HG02610 (cell line): ENCODE data around the gene PIAS2.
"Not testable (repeated sequence)": the region's sequence is repeated elsewhere in the genome, so short reads cannot be mapped to it uniquely, and the experiment has no call there.

Experiments
- ATAC-seq: cut with Tn5 transposase; IDR thresholded peaks from one replicate; pipeline ENCODE4 v1.9.1; 2021; ENCODE audit warnings: mild to moderate bottlenecking, moderate library complexity; ENCODE audit not compliant: unreplicated experiment

Gene PIAS2

DNA sequence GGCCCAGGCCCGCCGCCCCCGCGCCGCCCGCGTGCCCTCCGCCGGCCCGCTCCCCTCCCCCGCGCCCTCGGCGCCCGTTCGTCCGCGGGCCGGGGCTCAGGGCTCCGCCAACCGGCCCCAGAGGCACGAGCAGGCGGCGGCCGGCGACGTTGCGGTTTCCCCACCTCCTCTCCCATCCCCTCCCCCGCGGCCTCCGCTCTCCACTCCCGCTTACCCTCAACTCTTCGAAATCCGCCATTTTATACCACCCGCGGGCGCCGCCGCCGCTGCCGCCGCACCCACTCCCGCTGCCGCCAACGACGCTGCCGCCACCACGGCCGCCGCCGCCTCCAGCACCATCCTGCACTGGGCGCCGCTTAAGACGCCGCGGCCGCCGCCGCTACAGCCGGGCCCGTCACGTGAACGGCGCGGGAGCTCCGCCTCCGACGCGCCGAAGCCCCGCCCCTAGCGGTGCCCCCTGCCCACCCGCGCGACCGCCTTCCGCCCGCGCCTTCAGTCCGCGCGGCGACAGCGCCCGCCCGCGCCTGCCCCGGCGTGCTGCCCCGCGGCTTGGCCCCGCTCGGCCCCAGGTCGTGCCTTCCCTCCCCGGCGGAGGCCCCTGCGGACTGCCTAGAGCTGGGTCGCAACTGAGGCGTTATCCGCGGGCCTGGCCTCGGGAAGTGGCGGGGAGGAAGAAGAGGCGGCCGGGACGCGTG is at the start of gene PIAS2, which contains the start of gene KATNAL2:
TSS of gene PIAS2 (minus strand) at position 400 of the 695 bp plus-strand sequence. CDS start at position 238, 162 bp downstream.
TSS of gene KATNAL2 (plus strand) at position 495 of the 695 bp plus-strand sequence. CDS start 29,271 bp downstream, outside the sequence.
- peak; percentile 88 for ATAC-seq

- not testable (repeated sequence) for ATAC-seq
Observed at GRCh38 chr18:46966266-46966665, 49.0 kb upstream of the PIAS2 start.

DNA sequence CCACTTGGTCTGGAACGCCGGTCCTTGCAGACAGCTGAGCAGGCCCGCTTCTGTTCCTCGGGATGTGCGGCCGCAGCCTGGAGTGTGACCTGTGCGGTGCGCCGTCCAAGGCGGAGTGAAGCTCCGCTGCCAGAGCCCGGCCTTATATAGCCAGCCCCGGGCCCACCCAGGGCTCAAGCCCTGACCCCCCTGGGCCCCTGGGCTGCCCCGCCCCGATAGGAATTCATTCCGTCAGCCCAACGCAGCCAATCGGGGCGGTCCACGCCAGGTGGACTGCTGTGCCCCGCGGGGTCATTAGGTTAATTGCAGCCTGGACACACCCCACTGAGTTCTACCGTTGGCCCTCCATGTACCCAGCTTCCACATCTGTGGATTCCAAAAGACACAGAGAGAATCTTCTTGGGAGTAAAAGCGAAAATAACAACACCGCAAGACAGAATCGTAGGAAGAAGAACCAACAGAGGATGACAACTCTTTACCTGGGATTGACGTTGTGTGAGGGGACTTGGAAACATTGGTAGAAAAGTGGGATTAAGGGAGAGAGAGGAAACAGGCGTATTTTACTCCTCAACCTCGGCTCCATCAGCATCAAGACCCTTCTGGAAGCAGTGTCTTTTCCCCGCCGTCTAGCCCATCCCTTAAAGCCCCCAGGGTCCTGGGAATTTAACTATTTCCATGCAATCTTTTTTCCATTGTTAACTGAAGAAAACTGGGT is 47.4 kb upstream of the PIAS2 start:
- not testable (repeated sequence) for ATAC-seq

- not testable (repeated sequence) for ATAC-seq
Observed at GRCh38 chr18:46963656-46964578, 46.6 kb upstream of the PIAS2 start.

DNA sequence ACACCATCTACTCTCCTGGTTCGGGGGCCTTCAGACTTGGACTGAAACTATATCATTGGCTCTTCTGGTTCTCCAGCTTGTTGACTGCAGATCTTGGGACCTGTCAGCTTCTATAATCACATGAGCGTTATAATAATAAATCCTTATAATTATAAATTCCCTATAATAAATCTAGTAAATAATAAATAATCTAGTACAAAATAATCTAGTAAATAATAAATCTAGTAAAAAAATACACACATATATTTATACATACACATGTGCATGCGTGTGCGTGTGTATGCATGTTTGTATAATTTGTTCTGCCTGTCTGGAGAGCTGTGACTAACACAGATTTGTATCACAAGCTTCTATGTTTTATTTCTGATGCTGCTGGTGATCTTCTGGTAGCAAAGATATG is 40.9 kb upstream of the PIAS2 start:
- no peak for ATAC-seq

GRCh38 chr18:46953195-46953594 is 35.9 kb upstream of the PIAS2 start:
- ATAC-seq: no peak

DNA sequence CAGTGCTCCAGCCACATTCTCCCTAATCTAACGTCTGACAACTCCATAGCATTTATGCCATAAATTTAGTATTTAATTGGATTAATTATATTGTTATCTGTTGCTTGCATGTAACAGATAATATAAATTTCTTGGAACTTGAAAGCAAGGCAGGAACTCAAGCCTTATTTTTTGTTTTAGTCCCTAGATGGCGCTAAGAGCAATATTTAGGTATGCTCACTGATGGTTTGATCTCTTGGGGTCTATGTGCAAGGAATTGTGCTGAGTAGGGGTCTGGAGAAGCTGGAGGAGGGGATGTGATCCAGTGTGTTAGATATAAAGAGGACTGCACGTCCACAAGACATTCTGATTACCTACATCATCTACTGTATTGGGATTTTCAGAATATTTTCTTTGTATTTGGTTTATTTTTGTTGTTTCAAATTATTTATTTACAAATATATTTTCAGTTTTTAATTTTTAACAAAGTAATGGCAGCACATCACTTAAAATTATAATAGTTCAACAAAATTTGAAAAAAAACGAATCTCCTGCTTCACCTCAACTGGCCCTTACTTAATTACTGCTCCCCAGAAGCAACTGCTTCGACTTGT is 32.9 kb upstream of the PIAS2 start:
- no peak for ATAC-seq

DNA sequence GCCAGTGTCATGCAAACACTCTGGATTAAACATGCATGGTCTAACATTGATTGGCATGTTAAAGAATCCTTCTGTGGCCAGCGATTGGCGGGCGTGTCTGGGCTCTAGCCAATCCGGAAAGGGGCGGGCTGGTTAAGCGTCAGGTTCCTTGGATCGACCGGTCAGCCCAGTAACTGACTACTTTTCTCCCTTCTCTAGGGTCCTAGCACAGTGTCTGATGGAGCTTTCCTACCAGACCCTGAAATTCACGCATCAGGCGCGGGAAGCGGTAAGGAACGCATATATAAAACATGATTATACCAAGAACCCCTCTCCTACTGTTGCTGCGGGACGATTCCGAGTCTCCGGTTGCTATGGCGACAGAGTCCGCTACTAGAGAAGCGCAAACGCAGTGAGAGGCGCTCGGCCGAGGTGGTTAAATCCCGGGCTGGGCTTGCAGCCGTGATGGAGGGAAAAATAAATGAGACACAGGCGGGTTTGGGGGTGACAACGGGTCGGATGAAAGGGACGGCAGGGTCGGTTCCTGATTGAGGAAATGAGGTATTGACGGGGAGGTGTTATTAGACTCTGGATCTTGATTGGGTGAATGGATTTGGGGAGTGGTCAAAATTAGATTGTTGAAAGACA is 29.5 kb upstream of the PIAS2 start:
- peak; percentile 96 for ATAC-seq

DNA sequence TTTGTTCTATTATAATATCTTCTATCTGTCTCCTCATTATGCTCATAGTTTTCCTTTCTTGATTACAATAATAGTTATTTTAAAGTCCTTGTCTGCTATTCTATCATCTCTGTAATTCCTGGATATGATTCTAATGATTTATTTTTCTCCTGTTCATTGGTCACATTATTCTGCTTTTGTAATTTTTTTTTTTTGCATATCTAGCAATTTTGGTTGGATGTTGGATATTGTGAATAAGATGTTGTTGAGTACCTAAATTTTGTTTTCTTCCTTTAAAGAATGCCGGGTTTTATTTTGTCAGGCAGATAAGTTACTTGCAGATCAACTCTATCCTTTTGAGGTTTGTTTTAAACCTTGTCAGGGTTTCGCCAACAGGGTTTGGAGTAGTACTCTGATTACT is 25.3 kb upstream of the PIAS2 start:
- no peak for ATAC-seq

DNA sequence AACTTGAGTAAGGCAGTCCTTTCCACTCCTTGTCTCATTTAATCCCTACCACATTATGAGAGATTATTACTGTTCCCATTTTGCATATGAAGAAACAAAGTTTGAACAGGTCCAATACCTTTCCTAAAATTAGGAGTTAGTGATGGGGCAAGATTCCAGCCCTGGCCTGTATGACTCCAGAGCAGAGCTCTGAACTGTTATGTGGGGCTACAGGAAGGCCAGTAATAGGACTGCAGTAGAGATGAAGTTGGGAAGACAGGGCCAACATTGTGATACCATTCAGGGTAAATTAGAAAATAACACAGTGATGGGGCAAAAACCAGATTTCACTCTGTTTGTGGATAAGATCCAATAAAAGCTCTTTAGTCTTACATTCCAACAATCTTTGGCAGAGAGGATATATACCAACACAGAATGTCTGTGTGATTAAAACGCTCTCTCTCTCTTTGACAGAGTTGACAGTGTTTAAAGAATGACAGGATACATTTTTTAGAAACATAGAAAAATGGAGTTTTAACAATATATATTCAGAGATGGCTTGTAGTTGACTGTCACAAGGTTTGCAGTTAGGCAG is 22.8 kb upstream of the PIAS2 start:
- no peak for ATAC-seq

DNA sequence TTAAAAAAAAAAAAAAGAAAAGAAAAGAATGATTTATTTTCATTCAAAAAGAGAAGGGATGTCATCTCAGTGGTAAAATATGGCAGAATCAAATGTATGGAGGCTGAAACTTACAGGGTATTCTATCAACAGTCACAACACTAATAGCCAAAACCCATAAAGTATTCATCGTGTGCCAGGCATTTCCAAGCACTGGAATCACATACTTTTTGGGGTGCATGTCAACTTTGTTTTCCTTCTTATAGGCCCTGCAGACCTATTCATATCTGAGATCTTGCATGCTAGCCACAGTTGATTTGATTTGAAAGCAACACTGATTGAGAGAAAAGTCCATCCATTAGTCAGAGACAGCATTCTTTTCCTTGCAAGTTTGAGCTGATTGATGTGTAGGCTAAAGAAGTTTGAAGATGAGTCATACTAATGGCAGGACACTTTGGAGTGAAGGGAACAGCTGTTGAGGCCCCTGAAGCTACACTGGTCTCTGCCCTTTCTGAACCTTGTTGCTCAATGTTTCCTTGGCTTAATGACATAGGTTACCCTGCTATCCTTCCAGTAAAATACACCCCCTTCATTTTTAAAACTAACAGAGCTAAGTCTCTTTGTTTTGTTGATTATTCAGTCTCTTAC is 22.1 kb upstream of the PIAS2 start:
- no peak for ATAC-seq

- ATAC-seq: no peak
Observed at GRCh38 chr18:46920653-46921052, 3.3 kb upstream of the PIAS2 start.

DNA sequence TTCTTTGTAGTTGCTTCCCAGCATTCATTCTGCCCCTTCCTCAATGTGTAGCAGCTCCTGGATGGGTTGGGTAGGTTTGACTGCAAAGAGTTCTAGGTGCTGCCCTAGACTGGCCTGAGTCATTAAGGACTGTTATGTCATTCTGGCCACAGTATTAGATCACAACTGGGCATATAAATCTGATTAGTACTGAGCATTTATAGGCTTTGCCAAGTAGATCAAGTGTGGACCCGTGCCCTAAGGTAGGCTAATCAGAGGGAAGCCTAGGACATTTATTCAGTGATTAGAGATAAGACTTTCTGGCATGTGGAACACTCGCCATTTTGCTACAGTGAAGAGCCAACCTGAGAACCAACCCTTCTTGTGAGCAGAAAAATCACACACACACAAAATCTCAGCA is 2.8 kb upstream of the PIAS2 start:
- ATAC-seq: no peak

DNA sequence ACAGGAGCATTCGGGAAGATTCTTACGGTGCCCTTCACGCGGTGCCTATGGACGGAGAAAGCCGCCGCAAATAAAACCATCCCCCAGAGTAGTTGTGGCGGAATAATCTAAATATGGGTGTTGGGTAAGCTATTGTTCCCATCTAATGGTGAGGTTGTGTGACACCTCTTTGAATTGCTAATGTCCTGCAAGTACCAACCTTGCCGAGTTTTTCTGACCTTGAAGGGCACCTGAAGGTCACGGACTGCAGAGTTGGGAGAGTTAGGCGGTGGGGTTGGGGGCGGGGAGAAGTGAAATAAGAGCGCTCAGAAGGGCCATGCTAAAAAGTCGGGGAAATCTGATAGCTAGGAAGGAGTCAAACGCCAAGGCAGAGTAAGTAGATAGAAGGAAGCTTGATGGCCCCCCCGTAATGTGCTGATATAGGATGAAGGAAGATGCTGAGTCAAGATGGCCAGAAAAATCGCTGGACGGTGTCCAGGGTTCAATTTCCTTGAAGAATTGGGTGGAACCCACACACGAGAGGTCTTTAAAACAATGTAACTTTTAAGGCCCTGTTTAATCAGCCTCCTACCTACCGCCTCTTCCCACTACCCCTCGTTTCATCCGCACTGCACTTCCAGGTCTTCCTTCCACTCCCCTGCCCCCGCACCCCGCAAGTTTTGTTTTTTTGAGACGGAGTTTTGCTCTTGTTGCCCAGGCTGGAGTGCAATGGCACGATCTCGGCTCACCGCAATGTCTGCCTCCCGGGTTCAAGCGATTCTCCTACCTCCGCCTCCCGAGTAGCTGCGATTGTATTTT is 695 bp upstream of the PIAS2 start:
- ATAC-seq: no peak

DNA sequence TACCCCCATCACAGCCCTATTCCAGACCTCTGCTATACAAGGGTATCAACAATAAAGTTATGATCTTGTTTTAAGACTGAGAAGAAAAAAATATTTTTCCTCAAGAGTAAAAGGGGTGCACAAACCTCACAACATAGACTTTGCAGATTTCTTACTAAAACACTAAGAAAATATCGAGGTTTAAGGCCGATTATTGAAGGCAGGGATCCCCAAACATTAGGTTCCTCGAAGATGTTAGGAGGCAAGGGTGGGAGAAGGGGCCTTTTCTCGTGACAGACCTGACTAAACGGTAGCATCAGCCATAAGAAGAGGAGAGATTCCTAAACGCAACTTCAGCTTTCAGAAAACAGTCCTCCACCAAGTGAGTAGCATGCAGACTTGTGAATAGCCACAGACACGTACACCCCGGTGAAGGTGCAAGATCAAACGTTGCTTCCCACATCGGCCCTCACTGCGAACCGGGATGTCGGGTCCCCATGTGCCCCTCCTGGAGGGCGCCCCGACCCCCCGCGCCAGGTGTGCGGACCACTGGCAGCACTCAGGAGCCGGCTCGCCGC is 678 bp downstream of the PIAS2 start:
- peak; percentile 21 for ATAC-seq

GRCh38 chr18:46915800-46916550 is 1.3 kb downstream of the PIAS2 start:
- ATAC-seq: no peak

GRCh38 chr18:46910856-46911255 is 6.5 kb downstream of the PIAS2 start:
- no peak for ATAC-seq

DNA sequence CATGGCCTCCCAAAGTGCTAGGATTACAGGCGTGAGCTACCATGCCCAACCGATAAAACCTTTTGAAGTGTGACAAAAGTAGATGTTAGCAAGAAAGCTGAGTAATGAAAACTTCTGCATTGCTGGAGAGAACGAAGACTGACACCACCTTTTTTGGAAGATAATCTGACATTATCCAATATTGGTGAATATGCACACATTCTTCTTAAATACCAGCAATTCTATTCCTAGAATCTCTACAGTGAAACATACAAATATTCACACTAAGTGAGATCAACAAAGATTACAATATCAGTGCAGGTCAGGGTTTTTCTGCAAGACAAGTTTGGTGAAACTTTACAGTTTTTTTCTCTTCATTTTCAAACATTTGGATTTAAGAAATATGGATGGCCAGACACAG is 7.8 kb downstream of the PIAS2 start:
- no peak for ATAC-seq
